K562 (cell line): ENCODE results near the gene CYS1. TPM values are rescaled to one million over a fixed set of nuclear protein-coding genes. Genes with fewer than 3 reads are reported as not detected.
"Not testable (repeated sequence)": the region's sequence is repeated elsewhere in the genome, so short reads cannot be mapped to it uniquely, and the experiment has no call there.

Experiments used
- ATAC-seq: fragments of 200-7000 bp; cut with Tn5 transposase; 3 replicates; pipeline ENCODE4 v1.9.1; 2020; ENCODE audit warnings: moderate library complexity
- BruUV-seq: library from RNA; stranded (reverse); fragments of 400-500 nt; replicated peaks from 2 replicates; lab custom pipeline; 2021; lab: Mats Ljungman, UMichigan
- CTCF ChIA-PET: fragments of 300-600 bp; formaldehyde crosslinking; extraction: SDS; loops from one replicate; lab custom pipeline; 2021; ENCODE audit warnings: low intra/inter-chr PET ratio; lab: Yijun Ruan, JAX
- POLR2A ChIA-PET: fragments of 300-600, 350-650 bp; sonication (Branson Sonifier 250); formaldehyde crosslinking; extraction: SDS; loops from one replicate; lab custom pipeline; 2021; ENCODE audit warnings: antibody characterized with exemption, inconsistent platforms; lab: Yijun Ruan, JAX
- DNase-seq, 4 experiments: peaks; one replicate each; pipeline versions ENCODE4 v3.0.0 to v3.0.0-alpha.2; 2011 to 2018; ENCODE audit warnings: low spot score in 3 of 4, mixed read lengths in 3 of 4; ENCODE audit errors: extremely low read depth in 1 of 4
- FAIRE-seq: peaks from 2 replicates; lab custom pipeline; 2011; peaks lifted over from hg19 to GRCh38; lab: Jason Lieb, UNC
- H2AFZ ChIP-seq: 2 replicates; pipeline ENCODE4 v1.6.0; 2011; ENCODE audit warnings: low read depth, low read length, control low read depth, inconsistent platforms
- H3K27ac ChIP-seq: fragments of 200-600 bp; 3 replicates; pipeline ENCODE4 v1.8.0; 2011; ENCODE audit warnings: low read depth, mild to moderate bottlenecking, control low read depth, inconsistent platforms, low read length, moderate library complexity, mixed read lengths; ENCODE audit errors: extremely low read depth
- H3K27me3 ChIP-seq, 2 experiments: fragments of 300-600 bp in 1 of 2; 2 replicates in 1 of 2; 3 replicates in 1 of 2; pipeline versions ENCODE4 v1.6.0 to v1.8.0; 2011; ENCODE audit warnings: inconsistent platforms in 2 of 2, low read length in 2 of 2, mild to moderate bottlenecking in 1 of 2, mixed read lengths in 1 of 2, moderate library complexity in 1 of 2; ENCODE audit not compliant: control insufficient read depth in 2 of 2, insufficient read depth in 2 of 2
- H3K36me3 ChIP-seq: fragments of 300-600 bp; 3 replicates; pipeline ENCODE4 v1.8.0; 2011; ENCODE audit warnings: mild to moderate bottlenecking, low read length, inconsistent platforms; ENCODE audit not compliant: control insufficient read depth, insufficient read depth
- H3K4me1 ChIP-seq, 2 experiments: fragments of 200-600 bp in 1 of 2; replicated peaks in 1 of 2; 2 replicates in 1 of 2; 3 replicates in 1 of 2; pipeline versions ENCODE4 v1.5.1 to v1.8.0; 2011; ENCODE audit warnings: inconsistent platforms in 2 of 2, low read length in 2 of 2, mild to moderate bottlenecking in 1 of 2, mixed read lengths in 1 of 2, moderate library complexity in 1 of 2; ENCODE audit not compliant: control insufficient read depth in 2 of 2, insufficient read depth in 2 of 2
- H3K4me2 ChIP-seq: 2 replicates; pipeline ENCODE4 v1.6.1; 2011; ENCODE audit warnings: low read length, control low read depth, inconsistent platforms, mixed read lengths; ENCODE audit not compliant: insufficient read depth
- H3K4me3 ChIP-seq: fragments of 200-600 bp; sonication (generic), shearing (Covaris generic); 2 replicates; pipeline ENCODE4 v1.5.1; 2016; ENCODE audit warnings: control low read depth, inconsistent platforms
- H3K79me2 ChIP-seq: fragments of 200-600 bp; 3 replicates; pipeline ENCODE4 v1.8.0; 2011; ENCODE audit warnings: low read length, inconsistent platforms; ENCODE audit not compliant: control insufficient read depth, insufficient read depth
- H3K9ac ChIP-seq, 2 experiments: 2 replicates each; pipeline versions ENCODE4 v1.6.0 to v1.6.1; 2011; ENCODE audit warnings: low read depth in 2 of 2, low read length in 2 of 2, control low read depth in 1 of 2, inconsistent platforms in 1 of 2, mild to moderate bottlenecking in 1 of 2, mixed read lengths in 1 of 2; ENCODE audit not compliant: insufficient read depth in 1 of 2
- H3K9me1 ChIP-seq: one replicate; pipeline ENCODE4 v1.6.0; 2011; ENCODE audit warnings: inconsistent platforms, mild to moderate bottlenecking, low read length, moderate library complexity; ENCODE audit not compliant: control insufficient read depth, insufficient read depth
- H3K9me3 ChIP-seq: replicated peaks from 2 replicates; pipeline ENCODE4 v1.5.1; 2011; ENCODE audit warnings: low read depth, low read length, inconsistent platforms; ENCODE audit not compliant: control insufficient read depth, insufficient read depth
- H4K20me1 ChIP-seq: replicated peaks from 2 replicates; pipeline ENCODE4 v1.6.1; 2011; ENCODE audit warnings: low read length, inconsistent platforms, mixed read lengths; ENCODE audit not compliant: control insufficient read depth, insufficient read depth
- RBBP5 ChIP-seq: fragments of 200-600 bp; sonication (generic); IDR thresholded peaks from 2 replicates; pipeline ENCODE4 v1.6.1; 2012; ENCODE audit warnings: borderline replicate concordance, mild to moderate bottlenecking, low read length, control low read depth, inconsistent platforms; ENCODE audit not compliant: insufficient read depth, poor library complexity, severe bottlenecking
- SRF ChIP-seq, 2 experiments: fragments of 250-450, 450-650 bp in 1 of 2; sonication (Bioruptor Pico) in 1 of 2; sonication (generic) in 1 of 2; formaldehyde crosslinking; IDR thresholded peaks; 2 replicates each; pipeline versions ENCODE4 v1.5.0 to v1.5.1; 2020 to 2022; ENCODE audit warnings: mild to moderate bottlenecking in 1 of 2, missing genetic modification reagents in 1 of 2
- TEAD2 ChIP-seq: fragments of 450-650 bp; IDR thresholded peaks from 2 replicates; pipeline ENCODE4 v1.6.1; 2016; ENCODE audit warnings: missing genetic modification characterization, control low read depth, missing compliant biosample characterization
- WGBS: fragments of 100-300 bp; shearing (Covaris generic); methylation state at CpG from one replicate; pipeline ENCODE4 v1.1.6; 2016; ENCODE audit warnings: low coverage, mixed read lengths; ENCODE audit not compliant: insufficient coverage; ENCODE audit errors: missing lambda C conversion rate; 5-methylcytosine and 5-hydroxymethylcytosine counted together
- in situ Hi-C: fragments of 300-500 bp; cut with MboI; formaldehyde crosslinking; loops from 4 replicates; pipeline ENCODE4 v1.15.0; 2018; ENCODE audit warnings: inconsistent platforms, mixed read lengths
- intact Hi-C: fragments of 100-400 bp; cut with micrococcal nuclease; formaldehyde crosslinking; loops from 2 replicates; pipeline ENCODE4 v1.14.2; 2022
- polyA plus RNA-seq, 8 experiments: library from polyadenylated mRNA; depleted of rRNA in 4 of 8; stranded (reverse) in 5 of 8; unstranded in 3 of 8; fragments of >200 nt; fragmentation: Nextera tagmentation in 2 of 8; fragmentation: Illumina TruSeq in 1 of 8; extraction: Ambion mirVana in 2 of 8; extraction: Trizol in 1 of 8; gene quantifications; 2 replicates each; pipeline versions ENCODE4 v1.2.1 to v1.2.3, GENCODE V29; 2011 to 2014; ENCODE audit warnings: inconsistent platforms in 1 of 8, missing spikeins in 1 of 8
- total RNA-seq, 7 experiments: library from RNA; depleted of rRNA in 6 of 7; stranded (reverse); fragments of >200 nt in 6 of 7; fragmentation: Illumina TruSeq in 2 of 7; extraction: Trizol in 2 of 7; gene quantifications; 2 replicates each; pipeline versions ENCODE4 v1.2.1 to v1.2.3, GENCODE V29; 2011 to 2021; ENCODE audit warnings: low replicate concordance in 1 of 7

CYS1 gene
- total and polyA plus RNA-seq, 9 of the 15 experiments (the other 6 are each of a cell fraction or from before 2014, with no cell fraction given), result 0.11 to 0.13 TPM; not detected in 7

DNA sequence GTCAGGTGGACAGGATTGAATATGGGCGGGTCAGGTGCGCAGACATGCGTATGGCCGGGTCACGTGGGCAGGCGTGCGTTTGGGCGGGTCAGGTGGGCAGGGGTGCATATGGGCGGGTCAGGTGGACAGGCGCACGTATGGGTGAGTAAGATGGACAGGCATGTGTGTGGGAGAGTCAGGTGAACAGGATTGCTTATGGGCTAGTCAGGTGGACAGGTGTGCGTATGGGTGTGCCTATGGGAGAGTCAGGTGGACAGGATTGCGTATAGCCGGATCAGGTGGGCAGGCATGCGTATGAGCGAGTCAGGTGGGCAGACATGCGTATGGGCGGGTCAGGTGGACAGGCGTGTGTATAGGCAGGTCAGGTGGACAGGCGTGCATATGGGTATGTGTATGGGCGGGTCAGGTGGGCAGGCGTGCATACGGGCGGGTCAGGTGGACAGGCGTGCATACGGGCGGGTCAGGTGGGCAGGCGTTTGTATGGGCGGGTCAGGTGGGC lies 67.2 kb downstream of the CYS1 start (continued):
- TF ChIP-seq RBBP5 (no peak), SRF (CRISPR knock-in tag; IDR thresholded peaks at IDR 0.05) (no peak), TEAD2 (tag) (no peak)

DNA sequence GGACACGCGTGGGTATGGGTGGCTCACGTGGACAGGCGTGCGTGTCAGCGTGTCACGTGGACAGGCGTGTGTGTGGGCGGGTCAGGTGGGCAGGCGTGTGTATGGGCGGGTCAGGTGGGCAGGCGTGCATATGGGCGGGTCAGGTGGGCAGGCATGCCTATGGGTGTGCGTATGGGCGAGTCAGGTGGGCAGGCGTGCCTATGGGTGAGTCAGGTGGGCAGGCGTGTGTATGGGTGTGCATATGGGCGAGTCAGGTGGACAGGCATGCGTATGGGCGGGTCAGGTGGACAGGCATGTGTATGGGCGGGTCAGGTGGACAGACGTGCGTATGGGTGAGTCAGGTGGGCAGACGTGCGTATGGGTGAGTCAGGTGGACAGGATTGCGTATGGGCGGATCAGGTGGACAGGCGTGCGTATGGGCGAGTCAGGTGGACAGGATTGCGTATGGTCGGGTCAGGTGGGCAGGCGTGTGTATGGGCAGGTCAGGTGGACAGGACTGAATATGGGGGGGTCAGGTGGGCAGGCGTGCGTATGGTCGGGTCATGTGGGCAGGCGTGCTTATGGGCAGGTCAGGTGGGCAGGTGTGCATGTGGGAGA lies 67.7 kb downstream of the CYS1 start:
- H3K9me3 ChIP-seq, BruUV-seq, H3K27ac ChIP-seq, H3K4me3 ChIP-seq, CTCF ChIA-PET, H3K4me2 ChIP-seq, in situ Hi-C loops, H2AFZ ChIP-seq, H3K79me2 ChIP-seq, H3K9me1 ChIP-seq, DNase-seq, H3K27me3 ChIP-seq, H4K20me1 ChIP-seq, H3K36me3 ChIP-seq, intact Hi-C loops, ATAC-seq, POLR2A ChIA-PET, H3K9ac ChIP-seq, FAIRE-seq: not testable (repeated sequence)
- 79% methylated on average over 23 of the region's 37 CpGs for WGBS
- H3K4me1 ChIP-seq, result peaks cover 8 to 42% of the 10 kb centered on the region in 2 experiments

DNA sequence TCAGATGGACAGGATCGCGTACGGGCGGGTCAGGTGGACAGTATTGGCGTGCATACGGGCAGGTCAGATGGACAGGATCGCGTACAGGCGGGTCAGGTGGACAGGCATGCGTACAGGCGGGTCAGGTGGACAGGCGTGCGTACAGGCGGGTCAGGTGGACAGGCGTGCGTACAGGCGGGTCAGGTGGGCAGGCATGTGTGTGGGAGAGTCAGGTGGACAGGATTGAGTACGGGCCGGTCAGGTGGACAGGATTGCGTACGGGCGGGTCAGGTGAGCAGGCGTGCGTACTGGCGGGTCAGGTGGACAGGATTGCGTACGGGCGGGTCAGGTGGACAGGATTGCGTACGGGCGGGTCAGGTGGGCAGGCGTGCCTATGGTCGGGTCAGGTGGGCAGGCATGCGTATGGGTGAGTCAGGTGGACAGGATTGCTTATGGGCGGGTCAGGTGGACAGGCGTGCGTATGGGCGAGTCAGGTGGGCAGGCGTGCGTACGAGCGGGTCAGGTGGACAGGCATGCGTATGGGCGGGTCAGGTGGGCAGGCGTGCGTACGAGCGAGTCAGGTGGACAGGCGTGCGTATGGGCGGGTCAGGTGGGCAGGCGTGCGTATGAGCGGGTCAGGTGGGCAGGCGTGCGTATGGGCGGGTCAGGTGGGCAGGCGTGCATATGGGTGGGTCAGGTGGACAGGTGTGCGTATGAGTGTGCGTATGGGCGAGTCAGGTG lies 68.4 kb downstream of the CYS1 start:
- H3K27me3 ChIP-seq, H3K9me1 ChIP-seq, CTCF ChIA-PET, H3K27ac ChIP-seq, FAIRE-seq, H2AFZ ChIP-seq, DNase-seq, POLR2A ChIA-PET, BruUV-seq, H3K4me3 ChIP-seq, H3K4me2 ChIP-seq, in situ Hi-C loops, H4K20me1 ChIP-seq, intact Hi-C loops, H3K9me3 ChIP-seq, ATAC-seq, H3K36me3 ChIP-seq, H3K79me2 ChIP-seq, H3K9ac ChIP-seq: not testable (repeated sequence)
- 90% methylated on average over 45 of the region's 61 CpGs for WGBS
- peaks cover 8 to 45% of the 10 kb centered on the region in 2 experiments for H3K4me1 ChIP-seq

DNA sequence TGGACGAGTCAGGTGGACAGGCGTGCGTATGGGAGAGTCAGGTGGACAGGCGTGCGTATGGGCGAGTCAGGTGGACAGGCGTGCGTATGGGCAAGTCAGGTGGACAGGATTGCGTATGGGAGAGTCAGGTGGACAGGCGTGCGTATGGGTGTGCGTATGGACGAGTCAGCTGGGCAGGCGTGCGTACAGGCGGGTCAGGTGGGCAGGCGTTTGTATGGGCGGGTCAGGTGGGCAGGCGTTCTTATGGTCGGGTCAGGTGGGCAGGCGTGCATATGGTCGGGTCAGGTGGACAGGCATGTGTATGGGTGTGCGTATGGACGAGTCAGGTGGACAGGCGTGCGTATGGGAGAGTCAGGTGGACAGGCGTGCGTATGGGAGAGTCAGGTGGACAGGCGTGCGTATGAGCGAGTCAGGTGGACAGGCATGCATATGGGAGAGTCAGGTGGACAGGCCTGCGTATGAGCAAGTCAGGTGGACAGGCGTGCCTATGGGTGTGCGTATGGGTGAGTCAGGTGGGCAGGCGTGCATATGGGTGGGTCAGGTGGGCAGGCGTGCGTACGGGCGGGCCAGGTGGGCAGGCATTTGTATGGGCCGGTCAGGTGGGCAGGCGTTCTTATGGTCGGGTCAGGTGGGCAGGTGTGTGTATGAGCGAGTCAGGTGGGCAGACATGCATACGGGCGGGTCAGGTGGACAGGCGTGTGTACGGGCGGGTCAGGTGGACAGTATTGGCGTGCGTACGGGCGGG lies 69.2 kb downstream of the CYS1 start:
- H3K79me2 ChIP-seq, H3K4me3 ChIP-seq, H4K20me1 ChIP-seq, H3K27me3 ChIP-seq, H3K9me1 ChIP-seq, H3K9ac ChIP-seq, intact Hi-C loops, ATAC-seq, BruUV-seq, H3K36me3 ChIP-seq, CTCF ChIA-PET, DNase-seq, H3K9me3 ChIP-seq, H3K4me2 ChIP-seq, H3K27ac ChIP-seq, FAIRE-seq, POLR2A ChIA-PET, H2AFZ ChIP-seq, in situ Hi-C loops: not testable (repeated sequence)
- H3K4me1 ChIP-seq, result peaks cover 8 to 45% of the 10 kb centered on the region in 2 experiments
- WGBS, result 84% methylated on average over 50 of the region's 52 CpGs
